ENCODE data around the gene IL23A. TPM values are rescaled to one million over a fixed set of nuclear protein-coding genes. Genes with fewer than 3 reads are reported as not detected.

Gene IL23A
- polyA plus RNA-seq, 3 donors, result 1.0 to 4.8 (median 1.6) TPM

DNA sequence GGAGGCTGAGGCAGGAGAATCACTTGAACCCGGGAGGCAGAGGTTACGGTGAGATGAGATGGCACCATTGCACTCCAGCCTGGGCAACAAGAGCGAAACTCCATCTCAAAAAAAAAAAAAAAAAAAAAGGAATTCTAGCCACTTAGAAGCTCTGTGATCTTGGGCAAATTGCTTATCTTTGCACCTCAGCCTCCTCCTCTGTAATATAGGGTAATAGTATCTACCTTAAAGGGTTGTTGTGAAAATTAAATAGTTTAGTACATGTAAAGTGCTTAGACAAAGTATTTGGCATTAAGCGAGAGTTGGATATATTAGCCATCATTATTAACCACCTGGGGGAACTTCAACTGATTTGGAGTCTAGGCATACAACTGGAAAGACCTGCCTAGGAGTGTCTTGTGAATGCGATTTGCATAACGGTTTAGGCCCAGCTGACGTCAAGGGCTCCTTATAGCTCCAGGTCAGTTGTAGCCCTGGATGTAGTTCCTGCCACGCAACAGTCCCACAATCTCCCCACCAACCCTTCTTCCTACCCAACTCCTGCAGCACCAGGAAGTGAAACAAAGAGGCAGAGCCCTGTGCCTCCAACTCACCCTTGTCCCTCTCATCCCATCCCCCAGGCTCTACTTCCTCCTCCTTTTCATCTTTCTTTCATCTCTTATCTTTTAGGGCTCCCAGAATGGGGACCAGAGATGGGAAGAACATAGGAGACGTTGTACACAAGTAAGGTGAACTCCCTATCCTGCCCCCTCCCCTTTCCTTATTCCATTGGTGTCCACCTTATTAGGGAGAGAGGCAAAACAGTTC lies 2.1 kb upstream of the IL23A start:
- Histone ChIP-seq H2AFZ (ENCODE audit: insufficient read depth, low read depth, low read length, poor library complexity, severe bottlenecking) (peak overlapping the region; percentile 33), H3K9ac (ENCODE audit: insufficient read depth, low read length, poor library complexity, severe bottlenecking) (no peak overlapping the region), H3K4me2 (replicated peaks; ENCODE audit: extremely low read depth, low read length, poor library complexity, severe bottlenecking) (peak overlapping the region; percentile 63), H3K4me3 (replicated peaks in 1 of 3; ENCODE audit: low read depth in 2 of 3, low read length in 3 of 3) (peak overlapping the region in 1 of 3 experiments; percentile 43), H3K36me3 (replicated peaks in 1 of 2; ENCODE audit: control insufficient read depth in 1 of 2, insufficient read depth in 2 of 2, low read length in 2 of 2) (peaks cover 6 to 8% of the 10 kb centered on the region in 2 donors), H3K79me2 (ENCODE audit: insufficient read depth, low read length) (peaks cover 17% of the 10 kb centered on the region), H3K27me3 (ENCODE audit: control insufficient read depth in 2 of 2, insufficient read depth in 2 of 2, low read length in 2 of 2) (no peaks in the 10 kb centered on the region), H3K4me1 (ENCODE audit: control insufficient read depth in 1 of 2, insufficient read depth in 2 of 2, low read length in 2 of 2) (peaks cover 64 to 67% of the 10 kb centered on the region in 2 donors), H3K27ac (ENCODE audit: low read depth in 1 of 2, low read length in 2 of 2) (peak overlapping the region; percentile 73 to 86), H3K9me3 (replicated peaks in 1 of 2; ENCODE audit: control insufficient read depth in 1 of 2, insufficient read depth in 1 of 2, low read length in 2 of 2) (no peaks in the 10 kb centered on the region), H4K20me1 (ENCODE audit: insufficient read depth, low read length) (no peaks in the 10 kb centered on the region)
- peak; percentile 81 to 98 (median 87) for DNase-seq
- peak overlapping the region; percentile 6 to 59 for H3K4me3 Mint-ChIP-seq
- peaks cover 62% of the 10 kb centered on the region for H3K4me1 Mint-ChIP-seq
- peaks cover 0 to 3% (median 0%) of the 10 kb centered on the region in 7 donors for H3K9me3 Mint-ChIP-seq
- H3K27ac Mint-ChIP-seq, result peak overlapping the region; percentile 81 to 95 (median 92)
- H3K36me3 Mint-ChIP-seq, result peaks cover 8 to 15% of the 10 kb centered on the region in 2 donors
- TF ChIP-seq, protein P1, sequence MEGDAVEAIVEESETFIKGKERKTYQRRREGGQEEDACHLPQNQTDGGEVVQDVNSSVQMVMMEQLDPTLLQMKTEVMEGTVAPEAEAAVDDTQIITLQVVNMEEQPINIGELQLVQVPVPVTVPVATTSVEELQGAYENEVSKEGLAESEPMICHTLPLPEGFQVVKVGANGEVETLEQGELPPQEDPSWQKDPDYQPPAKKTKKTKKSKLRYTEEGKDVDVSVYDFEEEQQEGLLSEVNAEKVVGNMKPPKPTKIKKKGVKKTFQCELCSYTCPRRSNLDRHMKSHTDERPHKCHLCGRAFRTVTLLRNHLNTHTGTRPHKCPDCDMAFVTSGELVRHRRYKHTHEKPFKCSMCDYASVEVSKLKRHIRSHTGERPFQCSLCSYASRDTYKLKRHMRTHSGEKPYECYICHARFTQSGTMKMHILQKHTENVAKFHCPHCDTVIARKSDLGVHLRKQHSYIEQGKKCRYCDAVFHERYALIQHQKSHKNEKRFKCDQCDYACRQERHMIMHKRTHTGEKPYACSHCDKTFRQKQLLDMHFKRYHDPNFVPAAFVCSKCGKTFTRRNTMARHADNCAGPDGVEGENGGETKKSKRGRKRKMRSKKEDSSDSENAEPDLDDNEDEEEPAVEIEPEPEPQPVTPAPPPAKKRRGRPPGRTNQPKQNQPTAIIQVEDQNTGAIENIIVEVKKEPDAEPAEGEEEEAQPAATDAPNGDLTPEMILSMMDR (IDR thresholded peaks at IDR 0.05), result no peak
- no CpG with 5 or more reads among the region's 9 CpGs for WGBS (ENCODE audit: insufficient coverage)
- intact Hi-C loops (cut with micrococcal nuclease), result loop anchor here in 1 of 2 donors (10.0 kb wide), 1 partner anchor 128 kb away; the partner anchor contains the start of gene SPRYD4
- peaks cover 0 to 3% (median 2%) of the 10 kb centered on the region in 3 donors for H3K27me3 Mint-ChIP-seq (ENCODE audit: low read depth in 3 of 3)

DNA sequence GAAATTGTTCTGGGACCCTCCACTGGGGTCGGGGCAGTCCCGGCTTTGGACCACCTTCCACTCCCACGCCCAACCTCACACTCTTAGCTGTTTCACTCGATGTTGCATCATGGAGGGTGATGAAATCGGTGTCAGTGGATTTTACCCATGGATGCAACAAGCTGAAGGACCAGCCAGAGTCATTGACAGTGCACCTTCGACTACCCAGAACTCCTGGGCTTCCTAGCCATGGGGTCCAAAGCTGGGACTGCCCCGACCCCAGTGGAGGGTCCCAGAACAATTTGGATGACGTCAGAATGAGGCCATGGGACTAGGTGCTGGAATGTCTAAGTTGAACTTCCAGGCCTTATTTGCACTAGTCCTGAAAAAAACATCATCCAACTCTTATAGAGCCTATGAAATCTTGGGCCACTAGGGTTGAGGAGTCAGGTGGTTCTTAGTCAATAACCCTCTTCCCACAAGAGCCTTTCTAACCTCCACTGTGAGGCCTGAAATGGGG lies 882 bp upstream of the IL23A start:
- H3K4me3 ChIP-seq (replicated peaks in 1 of 3; ENCODE audit: low read depth in 2 of 3, low read length in 3 of 3), result peak overlapping the region in 1 of 3 experiments; percentile 43
- 0% methylated on average over 3 of the region's 8 CpGs for WGBS (ENCODE audit: insufficient coverage)
- H3K36me3 ChIP-seq (replicated peaks in 1 of 2; ENCODE audit: control insufficient read depth in 1 of 2, insufficient read depth in 2 of 2, low read length in 2 of 2), result peaks cover 15 to 20% of the 10 kb centered on the region in 2 donors
- H3K9ac ChIP-seq (ENCODE audit: insufficient read depth, low read length, poor library complexity, severe bottlenecking), result no peak overlapping the region
- H3K79me2 ChIP-seq (ENCODE audit: insufficient read depth, low read length), result peaks cover 14% of the 10 kb centered on the region
- TF ChIP-seq, protein P1 (IDR thresholded peaks at IDR 0.05), result no peak
- intact Hi-C loops (cut with micrococcal nuclease), result loop anchor here in 1 of 2 donors (10.0 kb wide), 1 partner anchor 127 kb away; the partner anchor contains the start of gene SPRYD4
- peak; percentile 64 to 93 (median 70) for DNase-seq
- H3K27ac ChIP-seq (ENCODE audit: low read depth in 1 of 2, low read length in 2 of 2), result peak overlapping the region; percentile 73 to 86
- Mint-ChIP-seq H3K27me3 (ENCODE audit: low read depth in 3 of 3) (peaks cover 0 to 3% (median 2%) of the 10 kb centered on the region in 3 donors), H3K36me3 (peaks cover 15 to 24% of the 10 kb centered on the region in 2 donors), H3K27ac (peak overlapping the region; percentile 81 to 95 (median 93)), H3K4me3 (peak overlapping the region; percentile 32 to 53), H3K4me1 (peaks cover 58% of the 10 kb centered on the region), H3K9me3 (no peaks in the 10 kb centered on the region)
- H3K9me3 ChIP-seq (replicated peaks in 1 of 2; ENCODE audit: control insufficient read depth in 1 of 2, insufficient read depth in 1 of 2, low read length in 2 of 2), result no peaks in the 10 kb centered on the region
- H4K20me1 ChIP-seq (ENCODE audit: insufficient read depth, low read length), result no peaks in the 10 kb centered on the region
- H3K4me2 ChIP-seq (replicated peaks; ENCODE audit: extremely low read depth, low read length, poor library complexity, severe bottlenecking), result peak overlapping the region; percentile 63
- H3K27me3 ChIP-seq (ENCODE audit: control insufficient read depth in 2 of 2, insufficient read depth in 2 of 2, low read length in 2 of 2), result no peaks in the 10 kb centered on the region
- peaks cover 62 to 64% of the 10 kb centered on the region in 2 donors for H3K4me1 ChIP-seq (ENCODE audit: control insufficient read depth in 1 of 2, insufficient read depth in 2 of 2, low read length in 2 of 2)
- H2AFZ ChIP-seq (ENCODE audit: insufficient read depth, low read depth, low read length, poor library complexity, severe bottlenecking), result no peak overlapping the region

Data from CD14-positive monocyte (primary cell).